Ishikawa (cell line): ENCODE results near the gene SALL4.

Experiments
- MAX ChIP-seq: IDR thresholded peaks from 2 replicates; pipeline ENCODE4 v1.6.1; 2012
- NFIC ChIP-seq: IDR thresholded peaks from 2 replicates; pipeline ENCODE4 v1.6.1; 2012
- RAD21 ChIP-seq: IDR thresholded peaks from 2 replicates; pipeline ENCODE4 v1.6.1; 2012; ENCODE audit warnings: low read depth
- REST ChIP-seq: IDR thresholded peaks from 2 replicates; pipeline ENCODE4 v1.6.1; 2012; ENCODE audit warnings: low read depth, mild to moderate bottlenecking
- TAF1 ChIP-seq: IDR thresholded peaks from 2 replicates; pipeline ENCODE4 v1.6.1; 2012; ENCODE audit warnings: low read depth, mild to moderate bottlenecking
- TCF12 ChIP-seq: IDR thresholded peaks from 2 replicates; pipeline ENCODE4 v1.6.1; 2012; ENCODE audit warnings: low read depth
- USF1 ChIP-seq: IDR thresholded peaks from 2 replicates; pipeline ENCODE4 v1.6.1; 2012
- YY1 ChIP-seq: IDR thresholded peaks from 2 replicates; pipeline ENCODE4 v1.6.1; 2012; ENCODE audit warnings: low read depth

GRCh38 chr20:51788822-51789221, 13.5 kb downstream of the SALL4 start:
- TF ChIP-seq TCF12 = no peak
- TF ChIP-seq REST = no peak
- no peak for TF ChIP-seq YY1
- no peak for TF ChIP-seq USF1
- TF ChIP-seq RAD21 = no peak
- TF ChIP-seq NFIC = no peak
- TF ChIP-seq TAF1 = no peak
- TF ChIP-seq MAX = no peak
